ENCODE results near the gene ZBTB5.

Gene ZBTB5

DNA sequence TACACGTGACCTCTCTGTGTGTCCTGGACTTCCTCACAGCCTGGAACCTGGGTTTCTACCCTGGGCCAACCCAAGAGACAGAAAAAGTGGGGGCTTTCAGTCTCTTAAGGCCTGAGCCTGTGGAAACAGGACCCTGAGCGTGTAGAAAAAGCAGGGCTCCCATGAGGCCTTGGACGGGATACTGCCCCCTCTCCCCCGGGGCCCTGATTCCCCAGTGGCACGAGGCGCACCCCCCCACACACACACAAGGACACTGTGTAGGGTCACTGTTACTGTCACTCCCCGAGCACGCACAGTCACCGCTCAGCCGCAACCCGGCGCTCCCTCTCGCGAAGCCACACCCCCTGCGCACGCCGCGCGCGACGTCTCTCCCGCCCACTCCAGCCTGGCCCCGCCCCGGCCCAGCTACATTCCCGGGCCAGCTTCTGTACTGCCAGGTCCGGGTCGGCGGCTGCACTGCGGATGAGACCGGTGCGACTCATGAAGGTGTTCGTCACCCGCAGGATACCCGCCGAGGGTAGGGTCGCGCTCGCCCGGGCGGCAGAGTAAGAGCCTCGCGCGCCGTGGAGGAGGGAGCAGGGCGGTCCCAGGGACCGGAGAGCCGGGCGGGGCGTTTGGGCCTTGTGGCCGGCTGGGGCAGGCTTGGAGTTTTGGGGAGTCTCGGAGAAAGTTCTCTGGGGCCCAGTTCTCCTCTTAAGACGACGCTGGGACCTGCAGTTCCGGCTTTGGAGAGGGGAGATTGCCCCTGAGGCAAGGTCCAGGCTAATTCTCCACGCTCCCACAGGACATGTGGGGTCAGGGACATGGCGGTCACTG is 42.8 kb downstream of the ZBTB5 start, which contains the start of gene GRHPR:
TSS of gene GRHPR (plus strand) at position 408 of the 816 bp plus-strand sequence. CDS start at position 463, 55 bp downstream.
- ChIA-PET CTCF (no interaction called here), POLR2A (interaction anchor here (0.5 to 1.2 kb wide), 5 partner anchors 8 to 63 kb away, joined by 3 to 7 read pairs (median 3); partner anchors contain the start of genes POLR1E and ZBTB5)
- TF ChIP-seq FOXA1 (IDR thresholded peaks at IDR 0.05) (no peak), ARNT (IDR thresholded peaks at IDR 0.05) (no peak), L3MBTL2 (conservative IDR thresholded peaks at IDR 0.05) (peak; percentile 48)
- peak; percentile 89 for DNase-seq (ENCODE audit: extremely low spot score)

DNA sequence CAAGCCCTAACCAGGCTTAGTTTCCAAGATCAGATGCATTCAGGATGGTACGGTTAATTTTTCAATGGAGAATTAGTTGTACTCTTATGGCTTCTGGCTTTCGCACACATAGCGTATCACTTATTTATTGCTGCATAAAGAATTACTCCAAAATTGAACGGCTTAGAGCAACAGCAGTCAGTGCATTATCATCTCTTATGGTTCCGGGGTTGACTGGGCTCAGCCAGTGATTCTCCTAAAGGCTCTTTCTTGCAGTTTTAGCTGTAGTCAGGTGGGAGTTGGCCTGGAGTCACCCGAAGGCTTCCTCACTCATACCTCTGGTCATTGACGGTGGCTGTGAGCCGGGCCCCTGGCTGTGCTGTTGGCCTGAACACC is 43.3 kb downstream of the ZBTB5 start:
- no peak for DNase-seq (ENCODE audit: extremely low spot score)
- POLR2A ChIA-PET: interaction anchor here (0.5 to 1.2 kb wide), 5 partner anchors 9 to 64 kb away, joined by 3 to 7 read pairs (median 3); partner anchors contain the start of genes POLR1E and ZBTB5
- CTCF ChIA-PET: no interaction called here
- TF ChIP-seq CTBP1 (IDR thresholded peaks at IDR 0.05; ENCODE audit: borderline replicate concordance): no peak
- TF ChIP-seq HDGF (IDR thresholded peaks at IDR 0.05; ENCODE audit: borderline replicate concordance): no peak
- no peak for TF ChIP-seq BHLHE40 (IDR thresholded peaks at IDR 0.05; ENCODE audit: borderline replicate concordance)
- no peak for TF ChIP-seq NFRKB (IDR thresholded peaks at IDR 0.05)
- TF ChIP-seq FOXA1 (IDR thresholded peaks at IDR 0.05): no peak
- no peak for TF ChIP-seq ELF4 (IDR thresholded peaks at IDR 0.05)
- no peak for TF ChIP-seq SUZ12 (IDR thresholded peaks at IDR 0.05)
- no peak for TF ChIP-seq TARDBP (IDR thresholded peaks at IDR 0.05)
- no peak for TF ChIP-seq ZNF384 (IDR thresholded peaks at IDR 0.05)
- TF ChIP-seq ARNT (IDR thresholded peaks at IDR 0.05): no peak
- no peak for TF ChIP-seq FOXK2 (IDR thresholded peaks at IDR 0.05)
- no peak for TF ChIP-seq L3MBTL2 (conservative IDR thresholded peaks at IDR 0.05)
- TF ChIP-seq FOXM1 (IDR thresholded peaks at IDR 0.05; ENCODE audit: borderline replicate concordance): no peak
- TF ChIP-seq SP1 (IDR thresholded peaks at IDR 0.05): no peak
- no peak for TF ChIP-seq PKNOX1 (IDR thresholded peaks at IDR 0.05)

DNA sequence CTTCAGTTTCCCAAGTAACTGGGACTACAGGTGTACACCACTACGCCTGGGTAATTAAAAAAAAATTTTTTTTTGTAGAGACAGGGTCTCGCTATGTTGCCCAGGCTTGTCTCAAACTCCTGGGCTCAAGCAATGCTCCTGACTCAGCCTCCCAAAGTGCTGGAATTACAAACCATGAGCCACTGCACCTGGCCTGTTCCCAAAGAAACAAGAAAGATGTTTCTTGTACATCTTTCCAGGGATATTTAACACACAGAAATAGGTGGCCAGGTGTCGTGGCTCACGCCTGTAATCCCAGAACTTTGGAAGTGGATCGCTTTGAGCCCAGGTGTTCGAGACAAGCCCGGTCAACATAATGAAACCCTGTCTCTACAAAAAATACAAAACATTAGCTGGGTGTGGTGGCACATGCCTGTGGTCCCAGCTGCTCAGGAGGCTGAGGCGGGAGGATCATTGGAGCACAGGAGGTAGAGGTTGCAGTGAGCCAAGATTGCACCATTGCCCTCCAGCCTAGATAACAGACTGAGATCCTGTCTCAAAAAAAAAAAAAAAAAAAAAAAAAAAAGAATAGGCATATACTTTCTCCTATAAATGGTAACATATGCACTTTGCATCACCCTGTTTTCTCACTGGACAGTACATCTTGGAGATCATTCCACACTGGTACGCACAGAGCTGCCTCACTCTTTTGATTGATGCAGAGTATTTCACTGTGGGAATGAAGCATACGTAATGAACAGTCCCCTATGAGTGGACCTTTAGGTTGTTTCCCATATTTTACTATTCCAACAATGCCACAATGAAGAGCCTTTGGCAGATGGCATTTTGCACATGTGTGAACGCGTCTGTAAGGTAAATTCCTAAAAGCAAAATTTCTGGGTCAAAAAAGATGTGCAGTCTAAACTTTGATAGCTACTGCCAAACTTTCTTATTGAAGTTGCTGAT is 44.7 kb downstream of the ZBTB5 start:
- TF ChIP-seq SP1 (IDR thresholded peaks at IDR 0.05) (no peak), PKNOX1 (IDR thresholded peaks at IDR 0.05) (no peak), ZNF384 (IDR thresholded peaks at IDR 0.05) (no peak), TARDBP (IDR thresholded peaks at IDR 0.05) (no peak), SUZ12 (IDR thresholded peaks at IDR 0.05) (no peak), FOXA1 (IDR thresholded peaks at IDR 0.05) (no peak), HDGF (IDR thresholded peaks at IDR 0.05; ENCODE audit: borderline replicate concordance) (no peak), CTBP1 (IDR thresholded peaks at IDR 0.05; ENCODE audit: borderline replicate concordance) (no peak), L3MBTL2 (conservative IDR thresholded peaks at IDR 0.05) (no peak), ELF4 (IDR thresholded peaks at IDR 0.05) (no peak), NFRKB (IDR thresholded peaks at IDR 0.05) (no peak)
- no peak for DNase-seq (ENCODE audit: extremely low spot score)
- ChIA-PET POLR2A (no interaction called here), CTCF (interaction anchor here (0.7 kb wide), 2 partner anchors 10 to 152 kb away, joined by 3 to 4 read pairs; no protein-coding TSS in a partner anchor)

GRCh38 chr9:37419204-37419603 is 46.0 kb downstream of the ZBTB5 start:
- POLR2A ChIA-PET: no interaction called here
- no peak for DNase-seq (ENCODE audit: extremely low spot score)
- TF ChIP-seq FOXA1 (IDR thresholded peaks at IDR 0.05) (no peak), HDGF (IDR thresholded peaks at IDR 0.05; ENCODE audit: borderline replicate concordance) (no peak), ZNF384 (IDR thresholded peaks at IDR 0.05) (no peak)
- CTCF ChIA-PET: no interaction called here

DNA sequence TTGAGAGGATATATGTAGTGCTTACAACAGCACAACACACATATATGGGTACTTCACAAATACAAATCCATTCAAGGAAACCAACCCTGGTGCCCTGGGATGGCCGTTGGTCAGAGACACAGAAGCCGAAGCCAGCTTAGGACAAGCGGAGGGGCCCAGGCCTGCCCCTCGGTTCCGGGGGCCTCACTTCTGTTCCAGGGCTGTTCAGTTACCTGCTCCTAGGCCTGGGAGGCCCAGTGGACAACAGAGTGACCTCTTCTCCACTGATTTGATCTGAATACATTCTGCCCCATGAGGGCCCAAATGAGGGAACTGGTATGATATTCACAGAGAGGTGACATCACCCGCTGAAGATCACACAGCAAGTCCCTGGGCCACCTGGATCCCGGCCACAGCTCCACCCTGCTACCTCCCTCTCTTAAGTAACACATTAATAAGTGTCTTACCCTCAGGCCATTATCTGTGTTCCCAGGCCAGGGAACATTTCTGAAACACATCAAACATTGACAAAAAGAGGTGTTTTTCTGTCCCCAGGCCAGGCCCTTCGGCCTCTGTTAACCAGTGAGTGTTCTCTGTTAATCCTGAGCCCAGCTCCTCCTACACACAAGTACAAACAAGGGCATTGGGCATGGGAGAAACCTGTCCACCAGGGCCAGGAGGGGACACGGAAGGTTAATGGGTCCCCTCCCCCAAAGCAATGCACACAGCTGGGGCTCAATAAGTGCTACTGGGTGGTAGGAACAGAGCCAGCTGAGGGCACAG is 47.2 kb downstream of the ZBTB5 start:
- TF ChIP-seq FOXM1 (IDR thresholded peaks at IDR 0.05; ENCODE audit: borderline replicate concordance): no peak
- no peak for TF ChIP-seq TARDBP (IDR thresholded peaks at IDR 0.05)
- no peak for TF ChIP-seq SP1 (IDR thresholded peaks at IDR 0.05)
- no peak for TF ChIP-seq ZNF384 (IDR thresholded peaks at IDR 0.05)
- TF ChIP-seq L3MBTL2 (conservative IDR thresholded peaks at IDR 0.05): no peak
- TF ChIP-seq FOXA1 (IDR thresholded peaks at IDR 0.05): no peak
- no peak for TF ChIP-seq BHLHE40 (IDR thresholded peaks at IDR 0.05; ENCODE audit: borderline replicate concordance)
- TF ChIP-seq SUZ12 (IDR thresholded peaks at IDR 0.05): no peak
- no peak for TF ChIP-seq ARNT (IDR thresholded peaks at IDR 0.05)
- TF ChIP-seq ELF4 (IDR thresholded peaks at IDR 0.05): no peak
- TF ChIP-seq PKNOX1 (IDR thresholded peaks at IDR 0.05): no peak
- TF ChIP-seq NFRKB (IDR thresholded peaks at IDR 0.05): no peak
- no peak for TF ChIP-seq FOXK2 (IDR thresholded peaks at IDR 0.05)
- TF ChIP-seq CTBP1 (IDR thresholded peaks at IDR 0.05; ENCODE audit: borderline replicate concordance): no peak
- DNase-seq (ENCODE audit: extremely low spot score): no peak
- ChIA-PET CTCF (no interaction called here), POLR2A (no interaction called here)
